ENCODE data around the gene BACH2.
A peak's percentile ranks its signal among the peaks of the same experiment; 100 is the strongest.
"Not testable (repeated sequence)": the region's sequence is repeated elsewhere in the genome, so short reads cannot be mapped to it uniquely, and the experiment has no call there.

Gene BACH2

DNA sequence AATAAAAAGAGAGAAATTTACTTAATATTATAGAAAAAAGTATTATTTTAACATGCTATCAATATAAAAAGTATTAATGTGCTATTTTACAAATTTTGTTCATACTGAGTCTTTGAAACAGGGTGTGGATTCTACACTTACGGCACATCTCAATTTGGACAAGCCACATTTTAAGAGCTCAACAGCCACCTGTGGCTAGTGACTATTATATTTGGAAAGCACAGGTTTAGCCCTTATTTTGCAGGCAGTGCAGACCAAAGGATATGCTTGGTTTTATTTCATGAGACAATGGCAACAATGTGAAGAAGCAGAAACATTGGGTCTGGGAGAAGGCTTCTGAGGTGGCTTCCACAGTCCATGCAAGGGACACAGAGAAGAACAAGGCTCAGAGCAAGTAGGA, 74.6 kb downstream of the BACH2 start:
- Mint-ChIP-seq H3K36me3 (no peaks in the 10 kb centered on the region), H3K4me3 (no peak overlapping the region), H3K27ac (peak overlapping the region; percentile 8), H3K9me3 (peaks cover 8% of the 10 kb centered on the region), H3K4me1 (peaks cover 21% of the 10 kb centered on the region)
- ATAC-seq = no peak
- peak in 1 of 2 donors; percentile 28 for DNase-seq (ENCODE audit: low spot score in 2 of 2)

DNA sequence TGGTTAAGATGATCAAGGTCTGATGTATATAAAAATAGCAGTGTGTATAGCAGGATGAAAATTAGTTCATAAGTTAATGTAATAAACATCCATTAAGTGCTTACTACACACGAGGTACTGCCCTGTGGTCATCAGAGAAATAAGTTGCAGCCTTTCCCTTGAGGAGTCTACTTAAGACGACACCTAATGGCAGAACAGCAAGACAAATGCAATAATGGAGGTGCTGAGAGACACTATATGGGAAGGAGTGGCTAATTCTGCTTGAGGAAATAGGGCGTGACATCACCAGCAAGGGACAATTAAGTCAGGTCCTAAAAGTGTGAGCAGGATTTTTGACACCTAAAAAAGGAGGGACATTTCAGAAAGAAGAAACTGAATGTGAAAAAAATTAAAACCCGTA, 75.2 kb downstream of the BACH2 start:
- Mint-ChIP-seq H3K27ac (peak overlapping the region; percentile 8), H3K36me3 (no peaks in the 10 kb centered on the region), H3K4me1 (peaks cover 24% of the 10 kb centered on the region), H3K9me3 (peaks cover 8% of the 10 kb centered on the region), H3K4me3 (no peak overlapping the region)
- DNase-seq (ENCODE audit: low spot score in 2 of 2) (peak in 1 of 2 donors; percentile 23), ATAC-seq (no peak)

DNA sequence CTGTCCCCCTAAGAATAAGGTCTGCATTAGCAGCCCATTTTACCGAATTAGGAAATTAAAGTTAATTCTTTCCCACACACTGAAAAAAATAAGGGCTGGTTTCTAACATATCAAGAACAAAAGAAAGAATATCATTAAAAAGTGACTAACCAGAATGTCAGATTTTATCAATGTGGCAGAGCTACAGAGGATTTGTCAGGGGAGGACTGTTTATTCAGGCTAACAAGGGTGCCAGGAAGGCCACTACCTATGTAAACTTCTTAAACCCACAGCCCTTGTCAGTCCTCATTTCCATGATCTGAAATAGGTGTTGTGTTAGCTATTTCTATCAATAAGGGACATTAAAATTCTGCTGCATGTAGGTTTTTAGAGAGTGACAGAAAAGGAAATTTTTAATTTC, 76.4 kb downstream of the BACH2 start:
- peaks cover 21% of the 10 kb centered on the region for H3K4me1 Mint-ChIP-seq
- no peak for DNase-seq (ENCODE audit: low spot score in 2 of 2)
- no peak overlapping the region for H3K27ac Mint-ChIP-seq

DNA sequence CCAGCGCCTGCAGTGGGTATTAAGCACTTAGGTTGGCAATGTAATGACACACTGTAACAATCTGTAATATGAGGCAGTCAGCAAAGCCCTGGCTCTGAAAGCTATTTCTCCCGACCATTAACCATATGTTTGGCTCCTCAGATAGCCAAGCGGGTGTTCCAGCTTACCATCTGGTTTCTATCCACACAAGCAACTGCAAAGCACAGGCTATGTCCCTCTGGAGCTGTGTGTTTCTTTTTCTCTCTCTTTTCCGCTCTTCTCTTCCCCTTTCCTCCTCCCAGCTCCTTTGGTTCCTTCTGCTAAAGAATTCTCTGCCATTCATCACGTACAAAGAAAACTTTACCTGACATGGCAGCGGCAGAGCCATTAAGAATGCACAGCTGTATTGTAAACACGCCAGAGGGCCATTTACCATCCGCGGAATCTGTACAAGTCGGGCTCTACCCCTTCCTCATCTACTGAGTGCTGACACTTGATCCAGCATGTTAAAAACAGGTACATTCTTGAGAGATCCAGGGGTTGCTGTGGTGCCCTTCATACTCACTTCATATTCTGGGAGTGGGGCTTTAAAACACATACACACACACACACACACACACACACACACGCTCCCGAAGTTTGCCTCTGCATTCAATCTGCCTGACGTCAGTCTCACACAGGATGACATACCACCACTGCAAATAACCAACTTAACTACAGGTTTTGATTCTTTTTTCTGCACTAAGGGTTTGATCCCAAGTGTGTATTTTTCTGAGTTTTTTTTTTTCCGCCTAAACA, 77.2 kb downstream of the BACH2 start:
- ATAC-seq = no peak
- Mint-ChIP-seq H3K4me3 (no peak overlapping the region), H3K4me1 (peaks cover 21% of the 10 kb centered on the region), H3K9me3 (peaks cover 8% of the 10 kb centered on the region), H3K36me3 (no peaks in the 10 kb centered on the region), H3K27ac (no peak overlapping the region)
- DNase-seq (ENCODE audit: low spot score in 2 of 2) = peak in 1 of 2 donors; percentile 38

More for the DNA sequence above, 76.4 kb downstream of the BACH2 start:
- ATAC-seq = no peak
- no peaks in the 10 kb centered on the region for H3K36me3 Mint-ChIP-seq
- peaks cover 8% of the 10 kb centered on the region for H3K9me3 Mint-ChIP-seq
- no peak overlapping the region for H3K4me3 Mint-ChIP-seq

DNA sequence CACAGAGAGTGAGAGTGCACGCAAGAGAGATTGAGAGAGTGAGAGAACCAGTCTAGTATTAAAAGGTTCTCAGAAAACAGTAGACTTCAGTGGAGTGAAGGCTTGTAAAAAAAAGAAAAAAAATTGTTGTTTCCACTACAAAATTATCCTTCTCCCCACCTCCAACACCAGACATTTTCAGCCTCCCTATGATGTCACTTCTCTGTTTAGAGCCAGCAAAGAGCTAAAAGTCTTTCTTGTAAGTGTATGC, 77.8 kb downstream of the BACH2 start:
- H3K4me1 Mint-ChIP-seq = peaks cover 21% of the 10 kb centered on the region
- peaks cover 7% of the 10 kb centered on the region for H3K9me3 Mint-ChIP-seq
- H3K4me3 Mint-ChIP-seq = no peak overlapping the region
- ATAC-seq (peak; percentile 22), DNase-seq (ENCODE audit: low spot score in 2 of 2) (no peak)
- no peaks in the 10 kb centered on the region for H3K36me3 Mint-ChIP-seq
- H3K27ac Mint-ChIP-seq = no peak overlapping the region

DNA sequence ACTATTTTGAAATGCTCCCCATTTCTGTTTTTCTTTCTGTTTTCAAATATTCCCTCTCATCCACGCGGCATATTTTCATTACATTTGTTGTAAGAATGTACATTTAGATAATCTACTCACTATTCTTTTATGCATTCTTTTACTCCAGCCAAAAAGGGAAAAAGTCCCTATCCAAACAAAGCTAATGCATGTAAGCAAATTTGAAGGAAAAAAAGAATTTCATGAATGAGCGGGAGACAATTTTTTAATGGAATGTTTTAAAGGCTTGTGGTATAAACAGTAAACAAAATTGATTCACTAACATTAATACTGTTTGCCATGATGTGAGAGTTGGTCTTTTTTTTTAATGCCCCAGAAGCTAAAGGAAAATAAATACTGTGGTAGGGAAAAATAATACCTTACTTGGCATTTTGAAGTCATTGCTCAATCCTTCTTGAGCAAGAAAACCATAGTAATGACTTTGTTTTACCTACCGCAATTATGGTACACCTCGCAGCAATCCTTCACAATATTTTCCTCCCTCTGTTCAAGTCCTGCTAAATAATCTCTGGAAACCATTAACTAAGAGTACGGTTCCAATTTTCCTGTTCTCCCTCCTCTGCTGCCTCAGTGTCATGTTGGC, 79.0 kb downstream of the BACH2 start:
- H3K9me3 Mint-ChIP-seq = peaks cover 2% of the 10 kb centered on the region
- H3K4me1 Mint-ChIP-seq = peaks cover 16% of the 10 kb centered on the region
- no peak overlapping the region for H3K27ac Mint-ChIP-seq
- H3K4me3 Mint-ChIP-seq = no peak overlapping the region
- ATAC-seq (no peak), DNase-seq (ENCODE audit: low spot score in 2 of 2) (no peak)
- no peaks in the 10 kb centered on the region for H3K36me3 Mint-ChIP-seq

DNA sequence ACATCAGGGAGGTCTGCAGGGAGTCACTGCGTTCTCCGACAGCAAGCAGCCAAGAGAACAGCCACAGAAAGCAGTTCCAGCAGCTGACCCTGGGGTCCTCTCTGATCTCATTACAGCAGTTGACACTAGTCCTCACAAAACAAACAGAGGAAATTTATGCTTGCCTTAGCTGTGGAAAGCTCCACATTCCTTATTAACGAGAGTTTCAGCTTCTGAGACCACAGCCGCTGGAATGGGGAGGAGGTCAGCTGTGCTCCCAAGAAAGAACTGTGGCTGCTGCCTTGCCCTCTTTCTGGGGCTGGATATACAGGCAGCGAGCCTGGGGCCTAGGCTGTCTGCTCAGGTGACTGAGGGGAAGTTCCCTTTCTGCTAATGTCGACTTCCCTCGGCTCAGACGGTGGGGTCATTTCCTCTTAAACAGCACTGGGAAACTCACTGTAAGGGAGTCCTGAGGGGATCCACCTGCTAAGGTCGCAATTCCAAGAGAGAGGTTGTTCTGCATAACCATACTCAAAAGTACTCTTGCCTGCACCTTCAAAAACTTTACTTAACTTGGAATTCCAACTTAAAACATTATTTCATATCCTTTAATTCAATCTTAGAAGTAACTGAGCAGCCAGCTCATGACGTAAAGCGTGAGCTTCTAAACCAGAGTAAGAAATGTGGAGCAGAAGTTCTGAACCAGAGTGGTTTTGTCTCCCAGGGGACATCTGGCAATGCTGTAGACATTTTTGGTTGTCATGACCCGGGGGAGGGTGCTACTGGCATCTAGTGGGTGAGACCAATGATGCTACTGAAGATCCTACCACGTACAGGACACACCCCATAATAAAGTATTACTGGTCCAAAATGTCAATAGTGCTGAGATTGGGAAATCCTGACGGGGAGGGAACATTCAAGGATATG, 80.3 kb downstream of the BACH2 start:
- H3K4me3 Mint-ChIP-seq = no peak overlapping the region
- no peak overlapping the region for H3K27ac Mint-ChIP-seq

DNA sequence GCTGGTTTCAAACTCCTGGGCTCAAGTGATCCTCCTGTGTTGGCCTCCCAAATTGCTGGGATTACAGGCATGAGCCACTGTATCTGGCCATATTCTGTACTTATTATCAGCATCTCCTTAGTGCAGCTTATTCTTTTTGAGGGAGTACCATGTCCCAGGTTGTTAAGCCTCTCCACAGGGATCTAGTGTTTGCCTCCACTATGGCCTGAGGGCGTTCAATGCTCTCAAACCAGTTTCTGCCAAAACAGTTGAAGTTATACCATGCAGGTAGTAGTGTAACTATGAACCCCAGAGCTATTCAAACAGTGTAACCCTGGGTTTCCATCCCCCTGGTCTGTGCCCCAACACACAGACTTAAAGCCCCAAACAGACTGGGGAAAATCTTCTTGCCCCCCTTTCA, 81.7 kb downstream of the BACH2 start:
- ATAC-seq = no peak
- no peaks in the 10 kb centered on the region for H3K36me3 Mint-ChIP-seq
- no peak overlapping the region for H3K27ac Mint-ChIP-seq
- H3K4me3 Mint-ChIP-seq = no peak overlapping the region
- H3K9me3 Mint-ChIP-seq = no peaks in the 10 kb centered on the region
- no peak for DNase-seq (ENCODE audit: low spot score in 2 of 2)
- peaks cover 12% of the 10 kb centered on the region for H3K4me1 Mint-ChIP-seq

More for the DNA sequence above, 80.3 kb downstream of the BACH2 start:
- DNase-seq (ENCODE audit: low spot score in 2 of 2) = peak in 1 of 2 donors; percentile 46
- peak; percentile 44 for ATAC-seq
- Mint-ChIP-seq H3K9me3 (no peaks in the 10 kb centered on the region), H3K4me1 (peaks cover 12% of the 10 kb centered on the region), H3K36me3 (no peaks in the 10 kb centered on the region)

DNA sequence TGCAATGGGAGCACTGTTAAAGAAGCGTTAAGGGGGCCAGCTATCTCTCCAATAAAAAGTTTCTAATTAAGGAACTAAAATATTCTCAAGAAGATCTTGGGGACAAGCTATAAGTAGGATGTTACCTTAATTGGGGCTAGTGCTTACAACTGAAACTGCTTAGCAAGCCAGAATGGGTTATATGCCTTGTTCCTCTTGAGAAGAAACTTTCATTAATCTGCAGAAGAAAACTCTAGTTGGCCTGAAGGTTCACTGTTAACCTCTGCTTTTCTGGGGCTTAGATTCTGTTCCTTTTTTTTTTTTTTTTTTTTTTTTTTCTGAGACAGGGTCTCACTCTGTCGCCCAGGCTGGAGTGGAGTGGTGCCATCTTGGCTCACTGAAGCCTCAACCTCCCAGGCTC, 82.2 kb downstream of the BACH2 start:
- H3K27ac Mint-ChIP-seq = no peak overlapping the region
- no peak overlapping the region for H3K4me3 Mint-ChIP-seq
- DNase-seq (ENCODE audit: low spot score in 2 of 2) (no peak), ATAC-seq (no peak)
- peaks cover 12% of the 10 kb centered on the region for H3K4me1 Mint-ChIP-seq
- no peaks in the 10 kb centered on the region for H3K9me3 Mint-ChIP-seq
- H3K36me3 Mint-ChIP-seq = no peaks in the 10 kb centered on the region

DNA sequence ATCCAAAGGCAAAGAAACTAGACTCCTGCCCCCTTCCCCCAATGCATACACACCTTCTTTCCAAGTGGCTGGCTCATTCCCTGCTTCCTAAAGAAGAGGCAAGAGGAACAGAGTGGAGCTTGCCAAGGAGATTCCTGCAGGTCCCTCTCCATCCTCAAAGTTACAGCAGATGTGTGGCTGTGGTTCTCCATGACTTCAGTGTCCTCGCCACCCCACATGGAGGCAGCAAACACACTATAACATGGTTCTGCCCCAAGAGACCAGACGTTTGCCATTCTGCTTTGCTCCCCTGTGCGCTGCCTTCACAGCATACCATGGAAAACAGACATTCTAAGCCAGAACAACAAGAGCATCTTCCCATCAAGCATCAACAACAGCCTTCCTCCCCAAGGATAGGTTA, 84.4 kb downstream of the BACH2 start:
- Mint-ChIP-seq H3K4me3 (no peak overlapping the region), H3K36me3 (no peaks in the 10 kb centered on the region), H3K9me3 (no peaks in the 10 kb centered on the region), H3K4me1 (peaks cover 12% of the 10 kb centered on the region), H3K27ac (no peak overlapping the region)
- DNase-seq (ENCODE audit: low spot score in 2 of 2) (no peak), ATAC-seq (no peak)

DNA sequence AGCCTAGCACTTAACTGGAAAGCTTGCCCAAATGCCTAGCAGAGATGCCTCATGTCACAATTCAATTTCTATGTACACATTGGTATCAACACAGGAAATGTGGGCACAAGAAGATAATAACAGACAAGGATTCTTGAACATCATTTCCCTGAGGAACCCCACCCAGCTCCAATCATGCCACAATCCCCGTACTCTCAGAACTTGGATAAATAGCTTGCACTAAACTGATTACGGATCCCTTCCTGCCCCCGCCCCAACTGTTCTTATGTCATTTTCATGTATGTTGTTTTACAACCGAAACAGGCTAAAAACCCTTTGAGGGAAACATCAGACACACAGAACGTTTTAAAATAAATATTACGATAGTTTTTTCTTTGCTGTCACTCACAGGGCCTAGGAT, 87.1 kb downstream of the BACH2 start:
- H3K36me3 Mint-ChIP-seq = no peaks in the 10 kb centered on the region
- H3K27ac Mint-ChIP-seq = no peak overlapping the region
- H3K9me3 Mint-ChIP-seq = no peaks in the 10 kb centered on the region
- H3K4me1 Mint-ChIP-seq = no peaks in the 10 kb centered on the region
- no peak overlapping the region for H3K4me3 Mint-ChIP-seq
- DNase-seq (ENCODE audit: low spot score in 2 of 2) (no peak), ATAC-seq (no peak)

DNA sequence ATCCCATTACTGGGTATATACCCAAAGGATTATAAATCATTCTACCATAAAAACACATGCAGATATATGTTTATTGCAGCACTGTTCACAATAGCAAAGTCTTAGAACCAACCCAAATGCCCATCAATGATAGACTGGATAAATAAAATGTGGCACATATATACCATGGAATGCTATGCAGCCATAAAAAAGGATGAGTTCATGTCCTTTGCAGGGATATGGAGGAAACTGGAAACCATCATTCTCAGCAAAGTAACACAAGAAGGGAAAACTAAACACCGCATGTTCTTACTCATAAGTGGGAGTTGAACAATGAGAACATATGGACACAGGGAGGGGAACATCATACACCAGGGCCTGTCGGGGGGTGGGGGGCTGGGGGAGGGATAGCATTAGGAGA, 88.0 kb downstream of the BACH2 start:
- not testable (repeated sequence) for H3K9me3 Mint-ChIP-seq; H3K4me3 Mint-ChIP-seq; DNase-seq (ENCODE audit: low spot score in 2 of 2); H3K4me1 Mint-ChIP-seq; H3K27ac Mint-ChIP-seq; ATAC-seq; H3K36me3 Mint-ChIP-seq

DNA sequence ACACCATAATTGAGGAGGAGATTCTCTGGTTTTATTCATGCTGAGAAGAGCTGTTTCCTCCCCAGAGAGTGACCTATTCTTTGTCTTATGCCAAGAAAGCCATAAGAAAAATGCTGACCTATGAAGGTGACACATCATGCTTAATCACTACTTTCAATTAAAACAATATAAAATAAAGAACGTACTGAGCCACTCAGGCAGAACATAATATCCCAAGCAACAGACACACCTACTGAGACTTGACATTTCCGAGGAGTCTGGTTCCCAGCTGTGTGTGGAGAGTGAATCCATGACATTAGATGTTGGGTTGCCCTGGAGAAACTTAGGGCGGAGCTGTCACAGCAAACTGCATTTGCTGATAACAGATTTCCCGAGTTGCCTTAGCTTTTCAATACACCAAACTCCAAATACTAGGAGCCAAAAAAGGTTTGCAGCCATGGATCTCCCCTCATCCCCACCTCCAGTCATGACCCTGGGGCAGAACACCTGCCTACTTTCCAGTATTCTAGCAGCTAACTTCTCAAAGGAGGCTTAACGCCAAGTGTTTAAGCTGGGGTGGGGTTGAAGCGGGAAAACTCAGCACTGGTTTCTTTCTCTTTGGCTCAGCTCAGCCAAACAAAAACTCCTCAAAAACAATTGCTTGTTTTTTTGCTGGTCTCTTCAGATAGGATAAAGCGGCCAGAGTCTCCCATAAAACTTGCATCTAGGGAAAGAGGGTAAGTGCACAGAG, 92.2 kb downstream of the BACH2 start:
- H3K27ac Mint-ChIP-seq = no peak overlapping the region
- DNase-seq (ENCODE audit: low spot score in 2 of 2) (no peak), ATAC-seq (no peak)
- H3K4me3 Mint-ChIP-seq = no peak overlapping the region
- peaks cover 13% of the 10 kb centered on the region for H3K4me1 Mint-ChIP-seq
- no peaks in the 10 kb centered on the region for H3K9me3 Mint-ChIP-seq
- no peaks in the 10 kb centered on the region for H3K36me3 Mint-ChIP-seq

DNA sequence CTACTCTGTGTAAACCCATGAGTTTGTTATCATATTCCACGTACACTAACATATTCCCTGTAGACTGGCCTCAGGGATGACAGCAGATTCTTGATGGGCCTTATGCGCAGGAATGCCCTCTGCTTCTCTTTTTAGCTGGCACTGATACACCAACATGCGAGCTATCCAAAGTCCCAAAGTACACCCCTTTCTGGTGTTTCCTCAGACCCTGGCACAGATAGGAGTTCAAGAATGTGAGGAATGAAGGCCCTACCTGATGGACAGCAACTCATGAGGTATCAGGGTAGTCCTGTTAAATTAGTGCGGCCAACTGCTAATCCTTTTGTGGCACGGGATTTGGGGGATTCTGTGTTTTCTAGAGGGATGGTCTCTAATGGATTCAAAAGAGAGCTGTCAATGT, 93.0 kb downstream of the BACH2 start:
- H3K4me3 Mint-ChIP-seq = no peak overlapping the region
- H3K27ac Mint-ChIP-seq = no peak overlapping the region
- ATAC-seq = no peak
- H3K9me3 Mint-ChIP-seq = no peaks in the 10 kb centered on the region
- H3K36me3 Mint-ChIP-seq = no peaks in the 10 kb centered on the region
- DNase-seq (ENCODE audit: low spot score in 2 of 2) = no peak
- H3K4me1 Mint-ChIP-seq = peaks cover 13% of the 10 kb centered on the region

DNA sequence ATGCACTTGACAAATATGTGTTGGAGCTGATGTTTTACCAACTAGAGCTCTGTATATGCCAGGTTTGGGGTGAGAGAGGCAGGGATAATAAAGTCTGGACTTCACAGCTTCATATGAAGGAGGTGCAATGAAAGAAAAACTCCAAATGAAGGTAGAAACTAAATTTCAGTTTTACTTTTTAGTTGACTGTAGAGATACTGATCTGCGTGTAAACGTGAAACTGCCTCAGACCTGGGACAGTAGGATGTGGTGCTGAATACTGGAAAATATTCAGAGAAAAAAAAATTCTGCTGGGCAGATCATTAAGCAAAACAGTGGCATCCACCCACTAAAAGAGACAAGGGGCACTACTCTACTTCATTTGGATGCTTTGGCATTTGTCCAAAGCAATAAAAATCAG, 94.5 kb downstream of the BACH2 start:
- H3K4me1 Mint-ChIP-seq = peaks cover 13% of the 10 kb centered on the region
- no peak for DNase-seq (ENCODE audit: low spot score in 2 of 2)
- no peak overlapping the region for H3K27ac Mint-ChIP-seq
- no peaks in the 10 kb centered on the region for H3K36me3 Mint-ChIP-seq
- peak; percentile 81 for ATAC-seq
- H3K9me3 Mint-ChIP-seq = no peaks in the 10 kb centered on the region
- no peak overlapping the region for H3K4me3 Mint-ChIP-seq

Data from stimulated activated effector memory CD8-positive, alpha-beta T cell treated with anti-CD3 and anti-CD28 coated beads, Interleukin-12 subunit alpha, Interleukin-12 subunit beta, amount 100 ng/mL, for 72 hours (primary cell).